HepG2 (cell line): Measurements from ENCODE around the gene RBBP6. TPM values are rescaled to one million over a fixed set of nuclear protein-coding genes. Genes with fewer than 3 reads are reported as not detected.

Experiments
- ATAC-seq: fragments of 200-7000 bp; cut with Tn5 transposase; 3 replicates; pipeline ENCODE4 v1.9.1; 2020; ENCODE audit warnings: mild to moderate bottlenecking, moderate library complexity
- BruUV-seq: library from RNA; stranded (reverse); fragments of 400-500 nt; replicated peaks from 2 replicates; lab custom pipeline; 2021; lab: Mats Ljungman, UMichigan
- CTCF ChIA-PET: fragments of 300-600 bp; formaldehyde crosslinking; extraction: SDS; loops from one replicate; lab custom pipeline; 2021; ENCODE audit warnings: low total read pairs, inconsistent platforms, low intra/inter-chr PET ratio; lab: Yijun Ruan, JAX
- POLR2A ChIA-PET: fragments of 350-600 bp; sonication (Branson Sonifier 250); formaldehyde crosslinking; loops from one replicate; lab custom pipeline; 2020; ENCODE audit warnings: antibody characterized with exemption, inconsistent platforms; lab: Yijun Ruan, JAX
- DNase-seq: peaks from one replicate; pipeline ENCODE4 v3.0.0-alpha.2; 2015; ENCODE audit warnings: low spot score
- FAIRE-seq: peaks from 3 replicates; lab custom pipeline; 2011; peaks lifted over from hg19 to GRCh38; lab: Jason Lieb, UNC
- H2AFZ ChIP-seq: one replicate; pipeline ENCODE4 v1.6.1; 2011; ENCODE audit warnings: low read length, inconsistent platforms
- H3K27ac ChIP-seq: fragments of 300-600 bp; 3 replicates; pipeline ENCODE4 v1.8.0; 2011; ENCODE audit warnings: mixed run types, mild to moderate bottlenecking, mixed read lengths, low read length, inconsistent platforms; ENCODE audit not compliant: insufficient read depth; ENCODE audit errors: extremely low read length
- H3K27me3 ChIP-seq, 2 experiments: fragments of 200-600 bp in 1 of 2; 2 replicates in 1 of 2; 3 replicates in 1 of 2; pipeline versions ENCODE4 v1.6.0 to v1.8.0; 2011; ENCODE audit warnings: low read length in 2 of 2, mild to moderate bottlenecking in 2 of 2, moderate library complexity in 2 of 2, inconsistent platforms in 1 of 2; ENCODE audit not compliant: insufficient read depth in 2 of 2, control insufficient read depth in 1 of 2
- H3K36me3 ChIP-seq, 2 experiments: fragments of 200-600 bp in 1 of 2; replicated peaks in 1 of 2; 2 replicates in 1 of 2; 3 replicates in 1 of 2; pipeline versions ENCODE4 v1.5.1 to v1.8.0; 2011; ENCODE audit warnings: low read length in 2 of 2, inconsistent platforms in 1 of 2; ENCODE audit not compliant: insufficient read depth in 2 of 2, control insufficient read depth in 1 of 2
- H3K4me1 ChIP-seq: 2 replicates; pipeline ENCODE4 v1.5.1; 2012; ENCODE audit warnings: low read length, inconsistent platforms; ENCODE audit not compliant: insufficient read depth
- H3K4me2 ChIP-seq: 2 replicates; pipeline ENCODE4 v1.6.0; 2011; ENCODE audit warnings: low read depth, low read length, inconsistent platforms
- H3K4me3 ChIP-seq, 3 experiments: fragments of 200-600 bp in 1 of 3; sonication (generic), shearing (Covaris generic) in 1 of 3; replicated peaks in 1 of 3; 2 replicates each; pipeline ENCODE4 v1.5.1; 2011 to 2016; ENCODE audit warnings: low read length in 3 of 3, inconsistent platforms in 2 of 3, low read depth in 2 of 3, mild to moderate bottlenecking in 2 of 3, control low read depth in 1 of 3, mixed read lengths in 1 of 3; ENCODE audit not compliant: insufficient read depth in 1 of 3
- H3K79me2 ChIP-seq: one replicate; pipeline ENCODE4 v1.6.1; 2011; ENCODE audit warnings: low read length, inconsistent platforms; ENCODE audit not compliant: insufficient read depth
- H3K9ac ChIP-seq: 2 replicates; pipeline ENCODE4 v1.6.0; 2011; ENCODE audit warnings: mild to moderate bottlenecking, low read depth, low read length, inconsistent platforms; ENCODE audit not compliant: insufficient read depth
- H3K9me3 ChIP-seq: 2 replicates; pipeline ENCODE4 v1.5.1; 2012; ENCODE audit warnings: mild to moderate bottlenecking, low read length
- H4K20me1 ChIP-seq: 2 replicates; pipeline ENCODE4 v1.6.0; 2011; ENCODE audit warnings: inconsistent platforms, mild to moderate bottlenecking, low read length, moderate library complexity; ENCODE audit not compliant: insufficient read depth
- CBX5 ChIP-seq: sonication (generic); formaldehyde crosslinking; IDR thresholded peaks from 2 replicates; pipeline ENCODE4 v1.4.0; 2020; ENCODE audit warnings: missing genetic modification reagents, borderline replicate concordance
- HOXA7 ChIP-seq: sonication (generic); formaldehyde crosslinking; IDR thresholded peaks from 2 replicates; pipeline ENCODE4 v1.8.1; 2022; ENCODE audit warnings: mild to moderate bottlenecking, missing genetic modification reagents, moderate library complexity
- MED1 ChIP-seq: sonication (generic); formaldehyde crosslinking; IDR thresholded peaks from 2 replicates; pipeline ENCODE4 v1.4.0; 2020; ENCODE audit warnings: missing genetic modification reagents
- NR2F1 ChIP-seq, 2 experiments: fragments of 450-650 bp in 1 of 2; formaldehyde crosslinking in 1 of 2; IDR thresholded peaks; 2 replicates each; pipeline versions ENCODE4 v1.5.0 to v1.6.1; 2016 to 2020; ENCODE audit warnings: mild to moderate bottlenecking in 1 of 2, missing compliant biosample characterization in 1 of 2, missing genetic modification reagents in 1 of 2, moderate library complexity in 1 of 2
- SMARCE1 ChIP-seq: fragments of 450-650 bp; IDR thresholded peaks from 2 replicates; pipeline ENCODE4 v1.6.1; 2017; ENCODE audit warnings: borderline replicate concordance
- SOX5 ChIP-seq: IDR thresholded peaks from 2 replicates; pipeline ENCODE4 v1.6.1; 2016; ENCODE audit warnings: borderline replicate concordance
- SRF ChIP-seq: IDR thresholded peaks from 2 replicates; pipeline ENCODE4 v1.6.1; 2011; ENCODE audit warnings: mild to moderate bottlenecking, low read depth, low read length, moderate library complexity
- TFDP2 ChIP-seq: sonication (generic); formaldehyde crosslinking; IDR thresholded peaks from 2 replicates; pipeline ENCODE4 v1.4.0; 2020; ENCODE audit warnings: missing genetic modification reagents
- ZFP62 ChIP-seq: sonication (generic); formaldehyde crosslinking; IDR thresholded peaks from 2 replicates; pipeline ENCODE4 v1.4.0; 2020; ENCODE audit warnings: missing genetic modification reagents
- ZFP82 ChIP-seq: sonication (generic); formaldehyde crosslinking; IDR thresholded peaks from 2 replicates; pipeline ENCODE4 v1.5.1; 2020; ENCODE audit warnings: mild to moderate bottlenecking, missing genetic modification reagents, borderline replicate concordance
- ZFP90 ChIP-seq: sonication (generic); formaldehyde crosslinking; IDR thresholded peaks from 2 replicates; pipeline ENCODE4 v1.8.0; 2022; ENCODE audit warnings: missing genetic modification reagents, mild to moderate bottlenecking, inconsistent platforms, borderline replicate concordance
- ZNF281 ChIP-seq: sonication (generic); formaldehyde crosslinking; IDR thresholded peaks from 2 replicates; pipeline ENCODE4 v1.4.0; 2020; ENCODE audit warnings: missing genetic modification reagents, borderline replicate concordance
- ZSCAN12 ChIP-seq: sonication (generic); formaldehyde crosslinking; IDR thresholded peaks from 2 replicates; pipeline ENCODE4 v1.9.0; 2021; ENCODE audit warnings: mild to moderate bottlenecking, missing genetic modification reagents
- WGBS: methylation state at CpG from one replicate; pipeline ENCODE4 v1.1.6; 2017; ENCODE audit warnings: low lambda C conversion rate; 5-methylcytosine and 5-hydroxymethylcytosine counted together
- in situ Hi-C: cut with HindIII; loops from 2 replicates; pipeline ENCODE4 v1.10.0; 2017; ENCODE audit warnings: low pct_unique_long_range_greater_than_20kb; ENCODE audit not compliant: extremely low pct_ligation_motif_present
- intact Hi-C: fragments of 100-400 bp; cut with micrococcal nuclease; formaldehyde crosslinking; loops from one replicate; pipeline ENCODE4 v1.10.0; 2022; ENCODE audit not compliant: unreplicated experiment
- polyA plus RNA-seq, 8 experiments: library from polyadenylated mRNA; depleted of rRNA in 3 of 8; stranded (reverse) in 7 of 8; unstranded in 1 of 8; fragments of >200 nt; fragmentation: Illumina TruSeq in 4 of 8; extraction: Trizol in 4 of 8; gene quantifications; 2 replicates each; pipeline versions ENCODE4 v1.2.1 to v1.2.3, GENCODE V29; 2011 to 2016; ENCODE audit warnings: low read depth in 4 of 8, missing spikeins in 1 of 8, mixed read lengths in 1 of 8; ENCODE audit not compliant: insufficient read depth in 1 of 8
- total RNA-seq, 5 experiments: library from RNA; depleted of rRNA; stranded (reverse); fragments of >200 nt; fragmentation: Illumina TruSeq; extraction: Trizol; gene quantifications; 2 replicates each; pipeline ENCODE4 v1.2.3, GENCODE V29; 2016; ENCODE audit warnings: low read depth in 1 of 5
- TF ChIP-seq, protein P1 (sequence below): sonication (generic); formaldehyde crosslinking; IDR thresholded peaks from 2 replicates; pipeline ENCODE4 v1.4.0; 2020; ENCODE audit warnings: missing genetic modification reagents; ENCODE audit errors: not compliant biosample characterization
- TF ChIP-seq, protein P2 (sequence below): sonication (generic); formaldehyde crosslinking; IDR thresholded peaks from 2 replicates; pipeline ENCODE4 v1.4.0; 2020; ENCODE audit warnings: missing genetic modification reagents
- TF ChIP-seq, protein P3 (sequence below): sonication (generic); formaldehyde crosslinking; IDR thresholded peaks from 2 replicates; pipeline ENCODE4 v1.5.1; 2020; ENCODE audit warnings: missing genetic modification reagents, mild to moderate bottlenecking, borderline replicate concordance

Gene RBBP6
- total and polyA plus RNA-seq, 2 of the 13 experiments (the other 11 are each of a cell fraction or from before 2014, with no cell fraction given) = 37.1 to 70.9 TPM

GRCh38 chr16:24507959-24508480 is 31.3 kb upstream of the RBBP6 start:
- Histone ChIP-seq H3K79me2 (no peaks in the 10 kb centered on the region), H4K20me1 (no peaks in the 10 kb centered on the region), H3K9ac (no peak overlapping the region), H3K4me1 (peaks cover 4% of the 10 kb centered on the region; the same call in 1 of the 2 replicates), H2AFZ (no peak overlapping the region), H3K36me3 (no peaks in the 10 kb centered on the region), H3K4me2 (no peak overlapping the region), H3K9me3 (no peaks in the 10 kb centered on the region), H3K27me3 (peaks cover 0 to 11% of the 10 kb centered on the region in 2 experiments; a peak in 1 of 5 replicates), H3K4me3 (no peak overlapping the region), H3K27ac (no peak overlapping the region)
- ChIA-PET CTCF (no interaction called here), POLR2A (no interaction called here)
- FAIRE-seq (no peak), ATAC-seq (no peak), DNase-seq (no peak)
- in situ Hi-C loops = loop anchor here (10.0 kb wide), 2 partner anchors 383 to 713 kb away; no protein-coding TSS in a partner anchor
- intact Hi-C loops = no loop called here
- WGBS = 48% methylated on average over 5 of the region's 5 CpGs
- BruUV-seq = no TSS peak
- no peak for TF ChIP-seq HOXA7 (CRISPR knock-in tag)
- no peak for TF ChIP-seq ZFP82
- TF ChIP-seq SRF = no peak
- no peak for TF ChIP-seq NR2F1 (CRISPR knock-in tag; IDR thresholded peaks at IDR 0.05)
- TF ChIP-seq, protein P1, sequence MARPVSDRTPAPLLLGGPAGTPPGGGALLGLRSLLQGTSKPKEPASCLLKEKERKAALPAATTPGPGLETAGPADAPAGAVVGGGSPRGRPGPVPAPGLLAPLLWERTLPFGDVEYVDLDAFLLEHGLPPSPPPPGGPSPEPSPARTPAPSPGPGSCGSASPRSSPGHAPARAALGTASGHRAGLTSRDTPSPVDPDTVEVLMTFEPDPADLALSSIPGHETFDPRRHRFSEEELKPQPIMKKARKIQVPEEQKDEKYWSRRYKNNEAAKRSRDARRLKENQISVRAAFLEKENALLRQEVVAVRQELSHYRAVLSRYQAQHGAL = no peak
- no peak for TF ChIP-seq ZNF281 (CRISPR knock-in tag)
- TF ChIP-seq, protein P2, sequence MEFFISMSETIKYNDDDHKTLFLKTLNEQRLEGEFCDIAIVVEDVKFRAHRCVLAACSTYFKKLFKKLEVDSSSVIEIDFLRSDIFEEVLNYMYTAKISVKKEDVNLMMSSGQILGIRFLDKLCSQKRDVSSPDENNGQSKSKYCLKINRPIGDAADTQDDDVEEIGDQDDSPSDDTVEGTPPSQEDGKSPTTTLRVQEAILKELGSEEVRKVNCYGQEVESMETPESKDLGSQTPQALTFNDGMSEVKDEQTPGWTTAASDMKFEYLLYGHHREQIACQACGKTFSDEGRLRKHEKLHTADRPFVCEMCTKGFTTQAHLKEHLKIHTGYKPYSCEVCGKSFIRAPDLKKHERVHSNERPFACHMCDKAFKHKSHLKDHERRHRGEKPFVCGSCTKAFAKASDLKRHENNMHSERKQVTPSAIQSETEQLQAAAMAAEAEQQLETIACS (CRISPR knock-in tag) = no peak
- TF ChIP-seq SMARCE1 = no peak
- no peak for TF ChIP-seq CBX5 (CRISPR knock-in tag)
- TF ChIP-seq, protein P3, sequence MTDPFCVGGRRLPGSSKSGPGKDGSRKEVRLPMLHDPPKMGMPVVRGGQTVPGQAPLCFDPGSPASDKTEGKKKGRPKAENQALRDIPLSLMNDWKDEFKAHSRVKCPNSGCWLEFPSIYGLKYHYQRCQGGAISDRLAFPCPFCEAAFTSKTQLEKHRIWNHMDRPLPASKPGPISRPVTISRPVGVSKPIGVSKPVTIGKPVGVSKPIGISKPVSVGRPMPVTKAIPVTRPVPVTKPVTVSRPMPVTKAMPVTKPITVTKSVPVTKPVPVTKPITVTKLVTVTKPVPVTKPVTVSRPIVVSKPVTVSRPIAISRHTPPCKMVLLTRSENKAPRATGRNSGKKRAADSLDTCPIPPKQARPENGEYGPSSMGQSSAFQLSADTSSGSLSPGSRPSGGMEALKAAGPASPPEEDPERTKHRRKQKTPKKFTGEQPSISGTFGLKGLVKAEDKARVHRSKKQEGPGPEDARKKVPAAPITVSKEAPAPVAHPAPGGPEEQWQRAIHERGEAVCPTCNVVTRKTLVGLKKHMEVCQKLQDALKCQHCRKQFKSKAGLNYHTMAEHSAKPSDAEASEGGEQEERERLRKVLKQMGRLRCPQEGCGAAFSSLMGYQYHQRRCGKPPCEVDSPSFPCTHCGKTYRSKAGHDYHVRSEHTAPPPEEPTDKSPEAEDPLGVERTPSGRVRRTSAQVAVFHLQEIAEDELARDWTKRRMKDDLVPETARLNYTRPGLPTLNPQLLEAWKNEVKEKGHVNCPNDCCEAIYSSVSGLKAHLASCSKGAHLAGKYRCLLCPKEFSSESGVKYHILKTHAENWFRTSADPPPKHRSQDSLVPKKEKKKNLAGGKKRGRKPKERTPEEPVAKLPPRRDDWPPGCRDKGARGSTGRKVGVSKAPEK = no peak
- TF ChIP-seq ZSCAN12 (CRISPR knock-in tag) = no peak
- no peak for TF ChIP-seq ZFP62 (CRISPR knock-in tag)
- TF ChIP-seq SOX5 = no peak
- no peak for TF ChIP-seq MED1 (CRISPR knock-in tag)
- TF ChIP-seq ZFP90 (CRISPR knock-in tag) = no peak
- no peak for TF ChIP-seq TFDP2 (CRISPR knock-in tag)
